Esophagus squamous epithelium (tissue), 5 donors: Measurements from ENCODE around the gene CACNA2D3. TPM values are rescaled to one million over a fixed set of nuclear protein-coding genes. Genes with fewer than 3 reads are reported as not detected.

Experiments used
- DNase-seq: peaks from one replicate; lab custom pipeline; 2025; lab: John Stamatoyannopoulos, UW
- H3K27ac ChIP-seq, 4 donors: fragments of 200-600 bp; sonication (generic); one replicate each; pipeline ENCODE4 v1.5.1; 2016 to 2019; ENCODE audit warnings: mild to moderate bottlenecking in 1 of 4
- H3K27me3 ChIP-seq, 4 donors: fragments of 200-600 bp; sonication (generic); 1 replicate in 3 of 4; 2 replicates in 1 of 4; pipeline versions ENCODE4 v1.5.1 to v1.6.0; 2017 to 2021; ENCODE audit warnings: antibody characterized with exemption in 1 of 4
- H3K36me3 ChIP-seq, 3 donors: fragments of 200-600 bp; sonication (generic); one replicate each; pipeline ENCODE4 v1.5.1; 2016 to 2019
- H3K4me1 ChIP-seq, 3 donors: fragments of 200-600 bp; sonication (generic); one replicate each; pipeline ENCODE4 v1.5.1; 2017 to 2019
- H3K4me3 ChIP-seq, 4 donors: fragments of 200-600 bp; sonication (generic); 1 replicate in 3 of 4; 2 replicates in 1 of 4; pipeline ENCODE4 v1.5.1; 2016 to 2019; ENCODE audit warnings: mild to moderate bottlenecking in 2 of 4, moderate library complexity in 1 of 4
- H3K9me3 ChIP-seq, 3 donors: fragments of 200-600 bp; sonication (generic); one replicate each; pipeline ENCODE4 v1.5.1; 2016 to 2019
- POLR2A ChIP-seq, 4 donors: fragments of 450-650 bp; IDR thresholded peaks; one replicate each; pipeline ENCODE4 v1.6.1; 2017; ENCODE audit warnings: antibody characterized with exemption in 4 of 4, mild to moderate bottlenecking in 4 of 4, moderate library complexity in 3 of 4
- WGBS, 2 donors: methylation state at CpG; one replicate each; pipeline ENCODE4 v1.1.5; 2018; 5-methylcytosine and 5-hydroxymethylcytosine counted together
- intact Hi-C: fragments of 100-400 bp; cut with DNase I; formaldehyde crosslinking; loops from one replicate; pipeline ENCODE4 v1.15.0; 2022
- total RNA-seq, 4 donors: library from RNA; depleted of rRNA; stranded (reverse); fragments of >200 nt; gene quantifications; one replicate each; pipeline ENCODE4 v1.1.0, GENCODE V29; 2016
- TF ChIP-seq, protein P1 (sequence below), 6 experiments: fragments of 450-650 bp in 4 of 6; fragments of 200-600 bp in 2 of 6; sonication (generic) in 2 of 6; IDR thresholded peaks; one replicate each; pipeline ENCODE4 v1.5.1; 2016 to 2019; ENCODE audit warnings: antibody characterized with exemption in 6 of 6, mild to moderate bottlenecking in 4 of 6, moderate library complexity in 4 of 6
- donor health status: DM: yes; HTN: yes; CAD: no.

The CACNA2D3 gene
- total RNA-seq, 4 donors from 2014 or later: 1.2 to 7.1 (median 5.1) TPM

DNA sequence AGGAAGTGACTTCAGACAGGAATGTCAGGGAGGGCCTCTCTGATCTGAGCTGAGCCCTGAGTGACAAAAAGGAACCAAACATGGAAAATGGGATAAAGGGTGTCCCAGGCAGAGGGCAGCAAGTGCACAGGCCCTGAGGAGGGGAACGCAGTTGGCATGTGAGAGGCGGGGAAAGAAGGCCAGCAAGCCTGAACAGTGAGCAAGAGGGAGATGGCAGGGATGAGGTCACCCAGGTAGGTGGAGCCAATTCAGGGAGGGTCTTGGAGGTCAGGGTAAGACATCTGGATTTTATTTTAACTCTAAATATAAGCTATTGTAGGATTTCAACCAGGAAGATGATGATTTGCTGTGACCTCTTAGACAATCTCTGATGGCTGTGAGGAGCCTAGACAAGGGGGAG, 637.8 kb downstream of the CACNA2D3 start:
- no peaks in the 10 kb centered on the region for H3K4me1 ChIP-seq
- intact Hi-C loops: no loop called here
- TF ChIP-seq, protein P1, sequence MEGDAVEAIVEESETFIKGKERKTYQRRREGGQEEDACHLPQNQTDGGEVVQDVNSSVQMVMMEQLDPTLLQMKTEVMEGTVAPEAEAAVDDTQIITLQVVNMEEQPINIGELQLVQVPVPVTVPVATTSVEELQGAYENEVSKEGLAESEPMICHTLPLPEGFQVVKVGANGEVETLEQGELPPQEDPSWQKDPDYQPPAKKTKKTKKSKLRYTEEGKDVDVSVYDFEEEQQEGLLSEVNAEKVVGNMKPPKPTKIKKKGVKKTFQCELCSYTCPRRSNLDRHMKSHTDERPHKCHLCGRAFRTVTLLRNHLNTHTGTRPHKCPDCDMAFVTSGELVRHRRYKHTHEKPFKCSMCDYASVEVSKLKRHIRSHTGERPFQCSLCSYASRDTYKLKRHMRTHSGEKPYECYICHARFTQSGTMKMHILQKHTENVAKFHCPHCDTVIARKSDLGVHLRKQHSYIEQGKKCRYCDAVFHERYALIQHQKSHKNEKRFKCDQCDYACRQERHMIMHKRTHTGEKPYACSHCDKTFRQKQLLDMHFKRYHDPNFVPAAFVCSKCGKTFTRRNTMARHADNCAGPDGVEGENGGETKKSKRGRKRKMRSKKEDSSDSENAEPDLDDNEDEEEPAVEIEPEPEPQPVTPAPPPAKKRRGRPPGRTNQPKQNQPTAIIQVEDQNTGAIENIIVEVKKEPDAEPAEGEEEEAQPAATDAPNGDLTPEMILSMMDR (IDR thresholded peaks at IDR 0.05): no peak
- no peak for TF ChIP-seq POLR2A (IDR thresholded peaks at IDR 0.05)
- no peak overlapping the region for H3K27ac ChIP-seq
- no peak overlapping the region for H3K4me3 ChIP-seq
- WGBS, 2 donors: 86 to 88% methylated on average over 2 of the region's 2 CpGs
- no peak for DNase-seq
- H3K36me3 ChIP-seq: no peaks in the 10 kb centered on the region
- no peaks in the 10 kb centered on the region for H3K27me3 ChIP-seq
- H3K9me3 ChIP-seq: no peaks in the 10 kb centered on the region

DNA sequence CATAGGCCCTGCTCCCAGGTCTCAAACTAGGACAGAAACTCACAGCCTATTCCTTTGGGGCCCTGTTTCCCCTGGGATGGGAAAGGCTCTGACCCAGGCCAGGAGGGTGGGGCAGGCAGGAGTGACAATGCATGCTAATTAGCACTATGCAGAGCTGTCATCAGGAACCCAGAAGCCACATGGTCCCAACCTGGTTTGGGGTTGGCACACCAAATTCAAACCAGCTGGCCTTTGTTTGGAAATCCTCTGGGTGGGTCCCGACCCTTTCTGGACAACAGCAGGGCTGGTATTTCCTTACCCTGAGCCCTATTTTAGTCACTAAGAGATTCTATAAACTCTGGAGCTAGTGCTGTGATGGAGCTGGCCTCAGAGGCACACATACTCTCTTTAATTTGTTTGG, 639.3 kb downstream of the CACNA2D3 start:
- Histone ChIP-seq H3K9me3 (no peaks in the 10 kb centered on the region), H3K27me3 (no peaks in the 10 kb centered on the region), H3K4me3 (no peak overlapping the region), H3K27ac (no peak overlapping the region), H3K4me1 (no peaks in the 10 kb centered on the region), H3K36me3 (no peaks in the 10 kb centered on the region)
- no peak for TF ChIP-seq POLR2A (IDR thresholded peaks at IDR 0.05)
- TF ChIP-seq, protein P1 (IDR thresholded peaks at IDR 0.05): no peak
- WGBS, 2 donors: 86% methylated on average over 1 of the region's 1 CpG; no CpG with 5 or more reads in 1 of the 2 donors
- intact Hi-C loops: no loop called here
- no peak for DNase-seq

DNA sequence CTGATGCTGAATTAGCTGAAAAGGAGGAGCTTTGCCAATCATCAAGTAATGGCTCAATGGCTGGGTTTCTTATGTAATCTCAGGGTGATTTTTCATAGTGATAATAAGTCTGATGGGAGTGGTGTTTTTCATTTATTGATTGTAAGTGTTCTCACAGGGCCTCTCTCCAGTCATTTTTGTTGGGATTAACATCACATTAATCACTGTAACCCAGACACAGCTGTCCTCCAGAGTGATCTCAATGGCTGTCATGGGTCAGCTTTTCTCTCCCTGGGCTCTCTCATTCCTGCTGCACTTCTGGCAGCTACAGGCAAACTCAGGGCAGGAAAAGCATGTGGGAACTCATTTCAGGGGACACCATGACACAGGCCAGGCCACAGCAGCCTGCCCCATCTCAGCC, 642.6 kb downstream of the CACNA2D3 start:
- H3K4me3 ChIP-seq: no peak overlapping the region
- no peak for TF ChIP-seq POLR2A (IDR thresholded peaks at IDR 0.05)
- TF ChIP-seq, protein P1 (IDR thresholded peaks at IDR 0.05): no peak

DNA sequence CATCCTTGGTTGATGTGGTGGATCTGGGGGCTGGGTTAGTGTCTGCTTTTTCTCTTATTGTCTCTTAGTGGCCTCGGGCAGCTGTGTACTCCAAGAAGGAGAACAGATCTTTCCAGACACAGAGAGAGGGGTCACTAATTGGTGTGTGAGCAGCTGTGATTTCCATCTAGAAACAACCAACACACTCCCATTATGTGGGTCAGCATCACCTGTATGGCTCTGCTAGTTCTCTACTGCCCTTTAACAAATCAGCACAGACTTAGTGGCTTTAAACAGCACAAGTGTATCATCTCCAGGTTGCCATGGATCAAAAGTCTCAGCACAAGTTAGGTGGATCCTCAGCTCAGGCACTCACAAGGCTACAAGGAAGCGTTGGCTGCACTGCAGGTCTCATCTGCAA, 648.7 kb downstream of the CACNA2D3 start:
- 65 to 73% methylated on average over 2 of the region's 2 CpGs for WGBS, 2 donors
- no peak overlapping the region for H3K27ac ChIP-seq
- no peak for DNase-seq
- H3K4me1 ChIP-seq: no peaks in the 10 kb centered on the region
- no peak for TF ChIP-seq POLR2A (IDR thresholded peaks at IDR 0.05)
- TF ChIP-seq, protein P1 (IDR thresholded peaks at IDR 0.05): no peak
- intact Hi-C loops: no loop called here
- no peaks in the 10 kb centered on the region for H3K9me3 ChIP-seq
- no peaks in the 10 kb centered on the region for H3K27me3 ChIP-seq
- no peak overlapping the region for H3K4me3 ChIP-seq
- no peaks in the 10 kb centered on the region for H3K36me3 ChIP-seq

More for the DNA sequence above, 642.6 kb downstream of the CACNA2D3 start:
- no peaks in the 10 kb centered on the region for H3K36me3 ChIP-seq
- intact Hi-C loops: no loop called here
- no peaks in the 10 kb centered on the region for H3K9me3 ChIP-seq
- no peaks in the 10 kb centered on the region for H3K27me3 ChIP-seq
- H3K27ac ChIP-seq: no peak overlapping the region
- no peaks in the 10 kb centered on the region for H3K4me1 ChIP-seq
- DNase-seq: no peak

DNA sequence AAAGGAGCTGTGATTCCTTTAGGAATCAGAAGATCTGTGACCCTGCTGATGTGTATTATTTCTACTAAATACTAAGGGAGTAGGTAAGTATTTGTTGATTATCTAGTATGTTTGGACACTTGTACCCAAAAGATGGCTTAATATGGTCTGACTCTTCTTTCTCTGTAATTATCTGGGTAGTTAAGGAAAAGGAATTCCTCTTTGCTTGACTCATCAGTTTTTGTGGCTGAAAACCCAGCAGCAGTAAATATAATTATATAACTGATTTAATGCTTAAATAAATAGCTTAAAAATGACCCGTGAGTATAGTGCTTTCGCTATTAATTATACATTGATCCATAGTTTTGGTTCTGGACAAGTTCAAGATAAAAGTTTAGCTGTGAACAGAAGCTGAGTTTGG, 649.7 kb downstream of the CACNA2D3 start:
- no peaks in the 10 kb centered on the region for H3K9me3 ChIP-seq
- H3K27ac ChIP-seq: no peak overlapping the region
- no peaks in the 10 kb centered on the region for H3K36me3 ChIP-seq
- DNase-seq: no peak
- WGBS, 2 donors: 47 to 54% methylated on average over 2 of the region's 2 CpGs
- TF ChIP-seq, protein P1 (IDR thresholded peaks at IDR 0.05): no peak
- no peak for TF ChIP-seq POLR2A (IDR thresholded peaks at IDR 0.05)
- H3K4me1 ChIP-seq: no peaks in the 10 kb centered on the region
- no peak overlapping the region for H3K4me3 ChIP-seq
- no peaks in the 10 kb centered on the region for H3K27me3 ChIP-seq
- intact Hi-C loops: no loop called here
